Rectal smooth muscle tissue (tissue), 1 donor: Measurements from ENCODE around the gene PCNT.
A peak's percentile ranks its signal among the peaks of the same experiment; 100 is the strongest.

Experiments used
- H3K27ac ChIP-seq: one replicate; pipeline ENCODE4 v1.7.0; 2013; ENCODE audit warnings: low read depth, low read length, inconsistent platforms
- H3K27me3 ChIP-seq: one replicate; pipeline ENCODE4 v1.7.0; 2013; ENCODE audit warnings: low read length; ENCODE audit not compliant: control insufficient read depth, insufficient read depth
- H3K36me3 ChIP-seq: one replicate; pipeline ENCODE4 v1.7.0; 2013; ENCODE audit warnings: low read length; ENCODE audit not compliant: control insufficient read depth, insufficient read depth
- H3K4me1 ChIP-seq: one replicate; pipeline ENCODE4 v1.7.0; 2013; ENCODE audit warnings: low read length; ENCODE audit not compliant: control insufficient read depth, insufficient read depth
- H3K4me3 ChIP-seq: one replicate; pipeline ENCODE4 v1.7.0; 2013; ENCODE audit warnings: low read length
- H3K9ac ChIP-seq: one replicate; pipeline ENCODE4 v1.7.0; 2013; ENCODE audit warnings: low read length

The PCNT gene, protein sequence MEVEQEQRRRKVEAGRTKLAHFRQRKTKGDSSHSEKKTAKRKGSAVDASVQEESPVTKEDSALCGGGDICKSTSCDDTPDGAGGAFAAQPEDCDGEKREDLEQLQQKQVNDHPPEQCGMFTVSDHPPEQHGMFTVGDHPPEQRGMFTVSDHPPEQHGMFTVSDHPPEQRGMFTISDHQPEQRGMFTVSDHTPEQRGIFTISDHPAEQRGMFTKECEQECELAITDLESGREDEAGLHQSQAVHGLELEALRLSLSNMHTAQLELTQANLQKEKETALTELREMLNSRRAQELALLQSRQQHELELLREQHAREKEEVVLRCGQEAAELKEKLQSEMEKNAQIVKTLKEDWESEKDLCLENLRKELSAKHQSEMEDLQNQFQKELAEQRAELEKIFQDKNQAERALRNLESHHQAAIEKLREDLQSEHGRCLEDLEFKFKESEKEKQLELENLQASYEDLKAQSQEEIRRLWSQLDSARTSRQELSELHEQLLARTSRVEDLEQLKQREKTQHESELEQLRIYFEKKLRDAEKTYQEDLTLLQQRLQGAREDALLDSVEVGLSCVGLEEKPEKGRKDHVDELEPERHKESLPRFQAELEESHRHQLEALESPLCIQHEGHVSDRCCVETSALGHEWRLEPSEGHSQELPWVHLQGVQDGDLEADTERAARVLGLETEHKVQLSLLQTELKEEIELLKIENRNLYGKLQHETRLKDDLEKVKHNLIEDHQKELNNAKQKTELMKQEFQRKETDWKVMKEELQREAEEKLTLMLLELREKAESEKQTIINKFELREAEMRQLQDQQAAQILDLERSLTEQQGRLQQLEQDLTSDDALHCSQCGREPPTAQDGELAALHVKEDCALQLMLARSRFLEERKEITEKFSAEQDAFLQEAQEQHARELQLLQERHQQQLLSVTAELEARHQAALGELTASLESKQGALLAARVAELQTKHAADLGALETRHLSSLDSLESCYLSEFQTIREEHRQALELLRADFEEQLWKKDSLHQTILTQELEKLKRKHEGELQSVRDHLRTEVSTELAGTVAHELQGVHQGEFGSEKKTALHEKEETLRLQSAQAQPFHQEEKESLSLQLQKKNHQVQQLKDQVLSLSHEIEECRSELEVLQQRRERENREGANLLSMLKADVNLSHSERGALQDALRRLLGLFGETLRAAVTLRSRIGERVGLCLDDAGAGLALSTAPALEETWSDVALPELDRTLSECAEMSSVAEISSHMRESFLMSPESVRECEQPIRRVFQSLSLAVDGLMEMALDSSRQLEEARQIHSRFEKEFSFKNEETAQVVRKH (N-terminal part only)

DNA sequence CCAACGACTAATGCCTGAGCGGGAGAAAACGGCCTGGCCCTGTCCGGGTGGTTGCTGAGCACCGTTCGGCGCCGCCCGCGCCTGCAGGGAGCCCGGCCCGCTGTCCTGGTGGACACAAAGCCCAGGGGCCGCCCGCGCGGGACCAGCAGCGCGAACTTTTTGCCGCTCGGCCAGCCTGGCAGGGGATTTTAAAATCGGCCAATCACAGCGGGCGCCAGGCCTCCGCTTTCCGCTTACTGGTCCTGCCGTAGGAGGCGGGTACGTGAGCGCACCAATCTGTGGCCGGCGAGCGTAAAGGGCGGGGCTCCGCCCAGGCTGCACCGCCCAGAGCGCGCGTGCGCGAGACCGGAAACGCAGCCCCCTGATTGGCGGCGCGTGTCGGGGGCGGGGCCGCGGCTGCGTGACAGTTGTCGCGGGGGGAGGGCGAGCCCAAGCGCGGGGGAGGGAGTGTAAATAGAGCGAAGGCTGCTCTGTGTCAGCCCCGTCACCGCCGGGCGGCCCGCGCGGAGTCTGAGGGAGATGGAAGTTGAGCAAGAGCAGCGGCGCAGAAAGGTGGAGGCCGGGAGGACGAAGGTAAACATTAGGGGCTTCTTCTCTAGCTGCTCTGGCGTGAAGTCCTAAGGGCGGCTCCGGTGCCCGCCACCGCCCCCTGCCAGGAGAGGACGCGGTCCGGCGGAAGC, at the start of gene PCNT, which contains the start of gene C21orf58:
TSS of gene PCNT (plus strand) at position 447 of the 680 bp plus-strand sequence. CDS start at position 520, 73 bp downstream.
TSS of gene C21orf58 (minus strand) at position 161 of the 680 bp plus-strand sequence. CDS start 1,132 bp downstream, outside the sequence.
- Histone ChIP-seq H3K9ac (peak within 1 kb of the TSS; percentile 86), H3K27me3 (no peaks in the 10 kb centered on the region), H3K36me3 (peaks cover 7% of the 10 kb centered on the region), H3K27ac (peak within 1 kb of the TSS; percentile 92), H3K4me1 (peaks cover 14% of the 10 kb centered on the region), H3K4me3 (peak within 1 kb of the TSS; percentile 86)

DNA sequence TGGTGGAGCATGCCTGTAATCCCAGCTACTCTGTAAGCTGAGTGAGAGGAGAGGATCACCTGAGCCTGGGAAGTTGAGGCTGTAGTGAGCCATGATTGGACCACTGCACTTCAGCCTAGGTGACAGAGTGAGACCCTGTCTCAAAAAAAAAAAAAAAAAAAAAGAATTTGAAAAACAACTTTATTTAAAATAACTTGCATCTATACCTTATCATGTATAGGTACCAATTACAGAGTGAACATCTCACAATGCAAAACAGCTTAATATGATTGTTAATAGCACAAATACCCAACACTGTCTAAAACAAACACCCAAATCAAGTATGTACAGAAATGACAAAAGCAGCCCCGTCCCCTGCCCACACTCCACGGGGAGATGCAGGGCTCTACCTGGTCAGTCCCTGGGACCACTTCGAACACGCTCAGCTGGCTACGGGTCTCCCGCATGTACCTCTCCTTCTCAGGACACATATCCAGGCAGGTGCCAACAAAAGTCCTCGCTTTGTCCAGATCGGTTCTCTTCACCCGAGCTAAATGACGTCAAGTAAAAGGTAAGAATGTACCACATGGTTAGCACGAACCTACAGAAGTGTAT, 49.1 kb upstream of the PCNT start:
- no peak overlapping the region for H3K9ac ChIP-seq
- peaks cover 46% of the 10 kb centered on the region for H3K36me3 ChIP-seq
- H3K27ac ChIP-seq: no peak overlapping the region
- no peaks in the 10 kb centered on the region for H3K27me3 ChIP-seq
- H3K4me1 ChIP-seq: no peaks in the 10 kb centered on the region
- no peak overlapping the region for H3K4me3 ChIP-seq

DNA sequence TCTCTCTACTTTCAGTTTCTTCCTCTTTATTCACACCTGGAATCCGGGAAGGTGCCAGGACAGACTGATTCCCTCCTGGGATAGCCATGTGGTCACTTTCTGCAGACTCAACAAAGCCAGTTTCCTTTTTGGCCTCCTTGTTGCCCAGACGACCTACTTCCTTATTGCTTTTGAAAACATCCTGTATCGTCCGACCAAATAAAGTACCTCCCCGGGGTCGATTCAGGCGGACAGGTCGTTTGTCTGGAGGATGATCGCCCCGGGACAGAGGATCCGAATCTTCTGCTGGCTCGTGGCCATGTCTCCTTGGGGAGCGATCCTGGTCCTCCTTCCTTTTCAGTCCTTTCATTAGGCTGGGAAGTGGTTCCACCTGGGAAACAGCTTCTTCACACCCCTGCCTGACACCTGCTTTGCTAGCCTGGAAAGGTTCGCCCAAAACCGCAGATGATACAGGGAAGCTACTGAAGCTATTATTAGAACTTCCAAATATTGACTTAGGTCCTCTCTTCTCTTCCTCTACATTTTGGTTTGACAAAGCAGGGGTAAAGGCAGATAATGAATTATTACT, 39.8 kb upstream of the PCNT start:
- Histone ChIP-seq H3K27me3 (no peaks in the 10 kb centered on the region), H3K9ac (no peak overlapping the region), H3K27ac (no peak overlapping the region), H3K4me3 (no peak overlapping the region), H3K4me1 (peaks cover 24% of the 10 kb centered on the region), H3K36me3 (peaks cover 19% of the 10 kb centered on the region)

DNA sequence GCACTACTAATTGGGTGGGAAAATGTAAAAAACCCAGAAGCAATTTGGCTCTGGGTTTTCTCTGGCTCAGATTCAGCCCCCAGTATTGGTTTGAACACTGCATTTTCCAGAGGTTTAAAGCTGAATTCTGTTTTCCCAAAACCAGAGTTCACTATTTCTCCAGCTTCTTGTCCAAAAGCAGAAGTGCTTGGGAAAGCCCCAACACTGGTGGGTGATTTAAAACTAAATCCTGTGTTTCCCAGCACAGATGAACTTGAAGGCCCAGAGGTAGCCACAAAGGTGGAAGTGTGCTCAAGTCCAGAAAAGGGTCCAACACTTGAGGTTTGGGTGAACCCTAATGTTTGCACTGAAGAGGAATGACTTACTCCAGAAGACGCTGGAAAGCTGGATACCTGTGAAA, 39.2 kb upstream of the PCNT start:
- Histone ChIP-seq H3K4me1 (peaks cover 24% of the 10 kb centered on the region), H3K36me3 (peaks cover 13% of the 10 kb centered on the region), H3K9ac (no peak overlapping the region), H3K27ac (no peak overlapping the region), H3K4me3 (peak overlapping the region; percentile 68), H3K27me3 (no peaks in the 10 kb centered on the region)

DNA sequence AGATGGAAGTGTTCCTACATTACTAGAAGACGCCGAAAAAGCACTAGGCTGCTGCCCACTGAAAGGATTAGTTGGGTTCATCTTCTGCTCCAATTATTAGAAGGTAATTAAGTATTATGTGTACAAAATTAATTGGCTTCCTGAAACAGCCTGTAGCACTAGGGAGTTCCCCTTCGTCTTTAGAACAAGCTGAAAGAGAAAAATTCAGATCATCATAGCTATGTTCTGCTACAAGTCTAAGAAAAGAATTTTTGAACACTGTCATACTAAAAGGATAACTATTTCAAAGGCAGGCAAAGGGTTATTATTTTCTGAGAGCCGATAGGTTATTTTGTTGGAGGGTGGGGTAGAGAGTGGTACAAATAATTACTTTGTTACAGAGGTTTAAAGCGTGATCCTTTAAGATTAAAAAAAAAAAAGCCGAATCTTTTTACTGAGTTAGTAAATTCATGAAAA, 38.7 kb upstream of the PCNT start, which contains the start of gene MCM3AP:
TSS of gene MCM3AP (minus strand) at position 406 of the 456 bp plus-strand sequence. CDS start at position 81, 325 bp downstream.
- peak within 1 kb of the TSS; percentile 91 for H3K27ac ChIP-seq
- peaks cover 24% of the 10 kb centered on the region for H3K4me1 ChIP-seq
- peak within 1 kb of the TSS; percentile 42 for H3K9ac ChIP-seq
- H3K27me3 ChIP-seq: no peaks in the 10 kb centered on the region
- peak within 1 kb of the TSS; percentile 68 for H3K4me3 ChIP-seq
- peaks cover 11% of the 10 kb centered on the region for H3K36me3 ChIP-seq

DNA sequence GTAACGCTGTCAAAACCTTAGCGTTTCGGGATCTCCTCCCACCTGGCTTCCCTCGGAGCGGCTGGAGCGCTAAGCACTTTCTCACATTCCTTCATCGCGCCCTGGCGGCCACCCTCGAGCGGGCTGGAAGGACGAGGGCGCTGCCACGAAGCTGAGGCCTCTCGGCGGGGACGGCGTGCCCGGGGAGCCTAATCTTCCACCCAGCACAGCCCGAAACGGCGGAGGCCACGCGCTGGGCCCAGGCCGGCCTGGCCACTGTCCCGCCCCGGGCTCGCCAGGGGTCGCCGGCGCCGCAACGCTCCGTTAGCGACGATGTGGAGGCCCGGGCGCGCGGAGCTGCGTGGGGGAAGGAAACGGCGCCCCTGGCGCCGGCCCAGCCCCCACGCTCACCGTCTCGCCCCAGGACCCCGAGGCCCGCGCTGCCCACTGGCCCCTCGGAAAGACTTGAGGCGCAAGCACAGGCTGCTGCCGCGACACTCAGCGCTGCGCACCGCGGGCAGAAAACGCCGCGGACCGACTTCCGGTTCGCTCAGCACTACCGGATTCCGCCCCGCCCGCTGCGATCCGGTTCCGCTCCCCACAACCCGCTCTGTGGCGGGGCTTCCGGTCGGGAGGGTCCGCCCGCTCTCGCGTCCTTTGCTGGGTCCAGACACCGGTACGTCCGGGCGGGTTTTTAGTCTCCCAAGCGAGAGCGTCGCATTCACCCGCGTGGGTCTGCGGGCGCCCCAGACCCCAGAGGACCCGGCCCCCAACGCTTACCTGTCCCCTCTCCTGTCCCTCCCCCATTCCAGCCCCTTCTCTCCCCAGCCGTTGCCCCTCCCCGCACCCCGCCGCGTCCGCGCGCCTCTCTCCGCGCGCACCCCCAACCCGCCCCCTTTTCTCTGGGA, 38.0 kb upstream of the PCNT start, which contains the start of gene YBEY:
TSS of gene YBEY (plus strand) at position 582 of the 887 bp plus-strand sequence. CDS start 572 bp downstream, outside the sequence.
- H3K27me3 ChIP-seq: no peaks in the 10 kb centered on the region
- H3K27ac ChIP-seq: peak within 1 kb of the TSS; percentile 91
- peaks cover 8% of the 10 kb centered on the region for H3K36me3 ChIP-seq
- H3K9ac ChIP-seq: peak within 1 kb of the TSS; percentile 42
- peak within 1 kb of the TSS; percentile 68 for H3K4me3 ChIP-seq
- H3K4me1 ChIP-seq: peaks cover 24% of the 10 kb centered on the region

DNA sequence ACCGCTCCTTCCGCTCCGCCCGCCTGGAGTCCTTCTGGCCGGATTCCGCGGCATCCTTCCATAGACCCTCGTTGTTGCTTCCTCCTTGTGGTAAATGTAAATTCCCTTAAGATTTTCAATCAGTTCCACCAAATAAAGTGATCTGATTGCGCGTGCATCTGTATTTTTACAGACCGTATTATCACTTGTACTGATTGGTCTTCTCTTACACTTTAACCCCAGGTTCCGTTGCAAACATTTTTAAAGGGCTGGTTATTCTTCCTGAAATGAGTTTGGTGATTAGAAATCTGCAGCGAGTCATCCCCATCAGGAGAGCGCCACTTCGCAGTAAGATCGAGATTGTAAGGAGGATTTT, 37.3 kb upstream of the PCNT start:
- no peaks in the 10 kb centered on the region for H3K27me3 ChIP-seq
- peak overlapping the region; percentile 36 for H3K9ac ChIP-seq
- peaks cover 24% of the 10 kb centered on the region for H3K4me1 ChIP-seq
- H3K36me3 ChIP-seq: peaks cover 8% of the 10 kb centered on the region
- peak overlapping the region; percentile 68 for H3K4me3 ChIP-seq
- H3K27ac ChIP-seq: peak overlapping the region; percentile 91

DNA sequence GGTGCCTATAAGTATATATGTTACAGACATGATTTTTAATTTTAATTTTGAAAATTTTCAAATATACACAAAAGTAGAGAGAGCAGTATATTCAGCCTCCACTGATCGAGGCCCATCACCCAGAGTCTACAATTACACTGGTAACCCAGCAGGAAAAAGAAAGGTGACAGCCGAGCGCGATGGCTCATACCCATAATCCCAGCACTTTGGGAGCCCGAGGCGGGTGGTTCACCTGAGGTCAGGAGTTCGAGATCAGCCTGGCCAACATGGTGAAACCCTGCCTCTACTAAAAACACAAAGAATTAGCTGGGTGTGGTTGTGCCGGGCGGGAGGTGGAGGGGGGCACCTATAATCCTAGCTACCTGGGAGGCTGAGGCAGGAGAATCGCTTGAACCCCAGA, 36.4 kb upstream of the PCNT start:
- H3K9ac ChIP-seq: no peak overlapping the region
- H3K27ac ChIP-seq: no peak overlapping the region
- H3K4me3 ChIP-seq: no peak overlapping the region
- peaks cover 20% of the 10 kb centered on the region for H3K4me1 ChIP-seq
- peaks cover 8% of the 10 kb centered on the region for H3K36me3 ChIP-seq
- H3K27me3 ChIP-seq: no peaks in the 10 kb centered on the region

DNA sequence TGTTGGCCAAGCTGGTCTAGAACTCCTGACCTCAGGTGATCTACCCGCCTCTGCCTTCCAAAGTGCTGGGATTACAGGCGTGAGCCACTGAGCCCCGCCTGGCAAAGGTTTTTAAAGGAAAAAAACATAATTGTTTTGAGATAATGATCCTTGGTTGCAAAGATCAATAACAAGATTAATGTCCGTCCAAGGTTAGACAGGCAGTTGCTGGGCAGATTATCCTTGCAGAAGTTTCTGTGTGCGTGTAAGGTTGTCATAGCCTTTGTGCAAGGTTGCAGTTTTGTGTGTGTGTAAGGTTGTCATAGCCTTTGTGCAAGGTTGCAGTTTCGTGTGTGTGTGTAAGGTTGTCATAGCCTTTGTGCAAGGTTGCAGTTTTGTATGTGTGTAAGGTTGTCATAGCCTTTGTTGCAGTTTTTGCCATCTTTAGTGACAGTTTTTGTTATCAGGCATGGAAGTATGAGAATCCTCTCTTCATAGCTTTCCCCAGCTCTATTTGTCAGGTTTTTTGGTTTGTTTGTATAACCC, 34.2 kb upstream of the PCNT start:
- Histone ChIP-seq H3K9ac (no peak overlapping the region), H3K4me3 (no peak overlapping the region), H3K27me3 (no peaks in the 10 kb centered on the region), H3K4me1 (peaks cover 7% of the 10 kb centered on the region), H3K36me3 (no peaks in the 10 kb centered on the region), H3K27ac (no peak overlapping the region)

DNA sequence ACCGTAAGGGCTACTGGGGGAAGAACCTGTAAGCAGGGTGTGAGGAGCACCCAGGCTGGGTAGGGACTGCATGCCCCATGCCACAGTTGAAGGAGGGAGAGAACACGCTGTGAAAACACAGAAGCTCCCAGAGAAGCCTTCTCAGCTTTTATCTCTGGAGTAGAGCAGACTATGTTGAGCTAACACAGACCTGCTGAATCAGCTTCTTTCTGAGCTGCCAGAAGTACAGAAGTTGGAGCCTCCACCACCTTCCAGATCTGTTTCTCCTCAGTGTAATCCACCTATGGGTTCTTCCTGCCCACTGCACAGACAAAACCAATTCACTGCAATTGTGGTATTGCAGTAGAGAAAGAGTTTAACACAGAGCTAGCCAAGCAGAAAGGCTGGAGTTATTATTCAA, 32.4 kb upstream of the PCNT start:
- no peak overlapping the region for H3K27ac ChIP-seq
- H3K9ac ChIP-seq: no peak overlapping the region
- no peaks in the 10 kb centered on the region for H3K4me1 ChIP-seq
- H3K4me3 ChIP-seq: no peak overlapping the region
- H3K27me3 ChIP-seq: no peaks in the 10 kb centered on the region
- H3K36me3 ChIP-seq: no peaks in the 10 kb centered on the region
